GM12878 (cell line): ENCODE measurements around the gene MYO16. TPM values are rescaled to one million over a fixed set of nuclear protein-coding genes. Genes with fewer than 3 reads are reported as not detected.

Source experiments
- ATAC-seq: fragments of 200-7000 bp; cut with Tn5 transposase; 3 replicates; pipeline ENCODE4 v1.9.1; 2020; ENCODE audit warnings: mild to moderate bottlenecking, moderate library complexity
- BruUV-seq: library from RNA; stranded (reverse); fragments of 400-500 nt; replicated peaks from 2 replicates; lab custom pipeline; 2021; lab: Mats Ljungman, UMichigan
- CTCF ChIA-PET: fragments of 300-600 bp; sonication (Branson Sonifier 250); formaldehyde crosslinking; extraction: SDS; loops from one replicate; lab custom pipeline; 2021; ENCODE audit warnings: inconsistent platforms; lab: Yijun Ruan, JAX
- POLR2A ChIA-PET: fragments of 350-600 bp; formaldehyde crosslinking; extraction: SDS; loops from one replicate; lab custom pipeline; 2021; ENCODE audit warnings: inconsistent platforms; lab: Charles Lee
- RAD21 ChIA-PET: fragments of 300-600 bp; sonication (Branson Sonifier 250); formaldehyde crosslinking; loops from one replicate; lab custom pipeline; 2023; ENCODE audit warnings: antibody characterized with exemption; ENCODE audit not compliant: unreplicated experiment; lab: Charles Lee
- SMC1A ChIA-PET: fragments of 300-600 bp; sonication (Branson Sonifier 250); formaldehyde crosslinking; loops from one replicate; lab custom pipeline; 2023; ENCODE audit not compliant: unreplicated experiment, uncharacterized antibody; lab: Charles Lee
- DNase-seq: peaks from one replicate; pipeline ENCODE4 v3.0.0-alpha.2; 2011; ENCODE audit warnings: low read depth, low spot score
- FAIRE-seq: peaks from 3 replicates; lab custom pipeline; 2011; peaks lifted over from hg19 to GRCh38; lab: Jason Lieb, UNC
- H2AFZ ChIP-seq: 2 replicates; pipeline ENCODE4 v1.6.0; 2011; ENCODE audit warnings: low read depth, low read length, control low read depth; ENCODE audit not compliant: control insufficient read depth
- H3K27ac ChIP-seq: 2 replicates; pipeline ENCODE4 v1.5.1; 2011; ENCODE audit warnings: control low read depth; ENCODE audit not compliant: control insufficient read depth, insufficient read depth
- H3K27me3 ChIP-seq, 2 experiments: replicated peaks in 1 of 2; 2 replicates each; pipeline versions ENCODE4 v1.6.0 to v1.6.1; 2011; ENCODE audit warnings: low read length in 1 of 2; ENCODE audit not compliant: control insufficient read depth in 2 of 2, insufficient read depth in 2 of 2
- H3K36me3 ChIP-seq, 2 experiments: 2 replicates each; pipeline ENCODE4 v1.5.1; 2011; ENCODE audit warnings: low read length in 1 of 2; ENCODE audit not compliant: control insufficient read depth in 2 of 2, insufficient read depth in 2 of 2
- H3K4me1 ChIP-seq: 2 replicates; pipeline ENCODE4 v1.6.1; 2011; ENCODE audit warnings: mild to moderate bottlenecking, low read length, moderate library complexity, mixed read lengths; ENCODE audit not compliant: control insufficient read depth, insufficient read depth
- H3K4me2 ChIP-seq: 2 replicates; pipeline ENCODE4 v1.6.0; 2011; ENCODE audit warnings: control low read depth; ENCODE audit not compliant: control insufficient read depth, insufficient read depth
- H3K4me3 ChIP-seq: fragments of 200-600 bp; sonication (generic); 2 replicates; pipeline ENCODE4 v1.5.1; 2016
- H3K79me2 ChIP-seq: 2 replicates; pipeline ENCODE4 v1.6.0; 2011; ENCODE audit warnings: low read length; ENCODE audit not compliant: control insufficient read depth, insufficient read depth
- H3K9ac ChIP-seq: 2 replicates; pipeline ENCODE4 v1.8.0; 2011; ENCODE audit warnings: low read length, control low read depth, mixed read lengths; ENCODE audit not compliant: control insufficient read depth, insufficient read depth
- H3K9me3 ChIP-seq: replicated peaks from 3 replicates; pipeline ENCODE4 v1.5.1; 2011; ENCODE audit warnings: mild to moderate bottlenecking, low read length; ENCODE audit not compliant: control insufficient read depth, insufficient read depth
- H4K20me1 ChIP-seq: 2 replicates; pipeline ENCODE4 v1.6.0; 2011; ENCODE audit not compliant: control insufficient read depth, insufficient read depth
- ATF7 ChIP-seq: fragments of 450-650 bp; IDR thresholded peaks from 2 replicates; pipeline ENCODE4 v1.6.1; 2016; ENCODE audit warnings: low read depth, mild to moderate bottlenecking
- BACH1 ChIP-seq: fragments of 450-650 bp; IDR thresholded peaks from 2 replicates; pipeline ENCODE4 v1.6.1; 2017; ENCODE audit warnings: mild to moderate bottlenecking, borderline replicate concordance
- BCLAF1 ChIP-seq: fragments of 450-650 bp; IDR thresholded peaks from 2 replicates; pipeline ENCODE4 v1.6.1; 2017; ENCODE audit warnings: antibody characterized with exemption, mild to moderate bottlenecking, moderate library complexity
- CREM ChIP-seq: IDR thresholded peaks from 2 replicates; pipeline ENCODE4 v1.6.1; 2014; ENCODE audit warnings: antibody characterized with exemption, low read depth
- FOS ChIP-seq: IDR thresholded peaks from 3 replicates; pipeline ENCODE4 v1.6.1; 2011; ENCODE audit warnings: borderline replicate concordance; ENCODE audit not compliant: insufficient read length; ENCODE audit errors: extremely low read depth
- IKZF1 ChIP-seq: fragments of 450-650 bp; conservative IDR thresholded peaks from 2 replicates; pipeline ENCODE4 v1.6.1; 2017; ENCODE audit warnings: antibody characterized with exemption, mild to moderate bottlenecking
- KAT2A ChIP-seq: conservative IDR thresholded peaks from 2 replicates; pipeline ENCODE4 v1.6.1; 2011; ENCODE audit warnings: low read depth, low read length; ENCODE audit not compliant: control insufficient read depth
- NR2F1 ChIP-seq: fragments of 450-650 bp; conservative IDR thresholded peaks from 2 replicates; pipeline ENCODE4 v1.6.1; 2017; ENCODE audit warnings: mild to moderate bottlenecking
- POLR2A ChIP-seq: IDR thresholded peaks from 2 replicates; pipeline ENCODE4 v1.6.1; 2011; ENCODE audit warnings: low read depth, mild to moderate bottlenecking, low read length
- POLR2AphosphoS2 ChIP-seq: IDR thresholded peaks from 2 replicates; pipeline ENCODE4 v1.6.1; 2011; ENCODE audit warnings: low read depth, mild to moderate bottlenecking, low read length, improper control_type of control experiment, moderate library complexity
- RAD51 ChIP-seq: fragments of 450-650 bp; IDR thresholded peaks from 2 replicates; pipeline ENCODE4 v1.6.1; 2016; ENCODE audit warnings: moderate library complexity, mild to moderate bottlenecking, inconsistent platforms
- RELB ChIP-seq: fragments of 450-650 bp; IDR thresholded peaks from 2 replicates; pipeline ENCODE4 v1.6.1; 2017; ENCODE audit warnings: low read depth, mild to moderate bottlenecking, moderate library complexity
- SMARCA5 ChIP-seq: fragments of 450-650 bp; IDR thresholded peaks from 2 replicates; pipeline ENCODE4 v1.6.1; 2017; ENCODE audit warnings: mild to moderate bottlenecking
- TAF1 ChIP-seq: IDR thresholded peaks from 2 replicates; pipeline ENCODE4 v1.6.1; 2011; ENCODE audit warnings: mild to moderate bottlenecking, low read depth, low read length, borderline replicate concordance
- USF1 ChIP-seq: IDR thresholded peaks from 2 replicates; pipeline ENCODE4 v1.6.1; 2011; ENCODE audit warnings: borderline replicate concordance, low read depth, mild to moderate bottlenecking, moderate library complexity, mixed read lengths, low read length; ENCODE audit not compliant: insufficient read depth; ENCODE audit errors: extremely low read length
- WGBS: methylation state at CpG from one replicate; pipeline ENCODE4 v1.1.6; 2016; ENCODE audit warnings: low lambda C conversion rate; ENCODE audit not compliant: insufficient replicate concordance, insufficient coverage; ENCODE audit errors: missing lambda C conversion rate; 5-methylcytosine and 5-hydroxymethylcytosine counted together
- in situ Hi-C: fragments of 300-500 bp; cut with MboI; formaldehyde crosslinking; loops from 9 replicates; pipeline ENCODE4 v1.14.3; 2018; ENCODE audit warnings: mixed read lengths
- intact Hi-C: fragments of 100-400 bp; cut with micrococcal nuclease; formaldehyde crosslinking; loops from one replicate; pipeline ENCODE4 v1.14.2; 2022; ENCODE audit not compliant: unreplicated experiment
- polyA plus RNA-seq, 11 experiments: library from polyadenylated mRNA; depleted of rRNA in 4 of 11; unstranded in 6 of 11; stranded (reverse) in 5 of 11; fragments of >200 nt; fragmentation: Nextera tagmentation in 4 of 11; fragmentation: Illumina TruSeq in 1 of 11; extraction: Ambion mirVana in 4 of 11; extraction: Trizol in 1 of 11; gene quantifications; 1 replicate in 1 of 11; 2 replicates in 10 of 11; pipeline versions ENCODE4 v1.2.1 to v1.2.3, GENCODE V29; 2011 to 2016; ENCODE audit warnings: inconsistent platforms in 2 of 11, missing spikeins in 2 of 11, low read depth in 1 of 11
- total RNA-seq, 4 experiments: library from RNA; depleted of rRNA in 3 of 4; stranded (reverse); fragments of >200 nt in 3 of 4; fragmentation: Illumina TruSeq in 1 of 4; extraction: Trizol in 1 of 4; gene quantifications; 2 replicates each; pipeline versions ENCODE4 v1.2.1 to v1.2.3, GENCODE V29; 2013 to 2021

MYO16 gene
- total and polyA plus RNA-seq, 10 of the 15 experiments (the other 5 are each of a cell fraction or from before 2014, with no cell fraction given) = under 0.01 to 1.7 (median 0.05) TPM; not detected in 4

- 7% methylated on average over 9 of the region's 9 CpGs for WGBS
- ChIA-PET RAD21 (interaction anchor here (0.8 to 1.5 kb wide), 10 partner anchors 10 to 1799 kb away, joined by 3 to 14 read pairs (median 3); no protein-coding TSS in a partner anchor), CTCF (interaction anchor here (0.5 to 3.1 kb wide), 22 partner anchors 8 to 1200 kb away, joined by 3 to 21 read pairs (median 4); no protein-coding TSS in a partner anchor), POLR2A (interaction anchor here (0.6 to 0.8 kb wide), 2 partner anchors 45 to 261 kb away, joined by 3 read pairs; no protein-coding TSS in a partner anchor), SMC1A (interaction anchor here (0.6 to 3.2 kb wide), 19 partner anchors 8 to 1495 kb away, joined by 3 to 14 read pairs (median 3); no protein-coding TSS in a partner anchor)
- Histone ChIP-seq H3K4me2 (peak overlapping the region; percentile 73), H3K27me3 (no peaks in the 10 kb centered on the region), H3K9me3 (no peaks in the 10 kb centered on the region), H3K9ac (peak overlapping the region; percentile 32; the same call in 1 of the 2 replicates), H3K4me3 (peak overlapping the region; percentile 36), H2AFZ (peak overlapping the region; percentile 85), H3K36me3 (no peaks in the 10 kb centered on the region), H3K4me1 (peaks cover 9% of the 10 kb centered on the region), H4K20me1 (no peaks in the 10 kb centered on the region), H3K27ac (peak overlapping the region; percentile 20; the same call in 1 of the 2 replicates), H3K79me2 (no peaks in the 10 kb centered on the region)
- BruUV-seq = no TSS peak
- intact Hi-C loops (no loop called here), in situ Hi-C loops (no loop called here)
- FAIRE-seq = no peak
- DNase-seq = peak; percentile 52
- ATAC-seq = peak; percentile 93
- TF ChIP-seq POLR2AphosphoS2 (no peak), POLR2A (0 out of 2 replicates have a peak, but pooled peaks have one; percentile 38), TAF1 (0 out of 2 replicates have a peak, but pooled peaks have one; percentile 23), ATF7 (peak; percentile 60), RELB (peak; percentile 56; the same call in 1 of the 2 replicates), SMARCA5 (no peak), BCLAF1 (no peak), USF1 (peak; percentile 71), BACH1 (peak; percentile 92; the same call in 1 of the 2 replicates), RAD51 (peak; percentile 95), FOS (no peak), CREM (0 out of 2 replicates have a peak, but pooled peaks have one; percentile 6), IKZF1 (peak; percentile 66), KAT2A (no peak), NR2F1 (peak; percentile 82)
Measured at GRCh38 chr13:108915634-108916512, 286.5 kb downstream of the MYO16 start.
